Subcutaneous abdominal adipose tissue (tissue), 5 donors: ENCODE data around the gene CELA2A.
"Not testable (repeated sequence)": the region's sequence is repeated elsewhere in the genome, so short reads cannot be mapped to it uniquely, and the experiment has no call there.

Source experiments
- H3K27ac ChIP-seq: one replicate; pipeline ENCODE4 v1.7.0; 2013; ENCODE audit warnings: low read depth, mild to moderate bottlenecking, inconsistent platforms, low read length, moderate library complexity
- H3K27me3 ChIP-seq, 5 donors: one replicate each; pipeline ENCODE4 v1.7.0; 2013; ENCODE audit warnings: low read length in 5 of 5, inconsistent platforms in 1 of 5; ENCODE audit not compliant: control insufficient read depth in 5 of 5, insufficient read depth in 4 of 5
- H3K36me3 ChIP-seq, 5 donors: one replicate each; pipeline ENCODE4 v1.7.0; 2013; ENCODE audit warnings: low read length in 5 of 5; ENCODE audit not compliant: control insufficient read depth in 5 of 5, insufficient read depth in 5 of 5
- H3K4me1 ChIP-seq, 5 donors: one replicate each; pipeline ENCODE4 v1.7.0; 2013; ENCODE audit warnings: low read length in 5 of 5, mild to moderate bottlenecking in 3 of 5, moderate library complexity in 1 of 5; ENCODE audit not compliant: control insufficient read depth in 5 of 5, insufficient read depth in 5 of 5
- H3K4me3 ChIP-seq, 5 donors: one replicate each; pipeline ENCODE4 v1.7.0; 2013; ENCODE audit warnings: low read length in 5 of 5, low read depth in 1 of 5
- H3K9ac ChIP-seq, 5 donors: one replicate each; pipeline ENCODE4 v1.7.0; 2013; ENCODE audit warnings: low read length in 5 of 5, mild to moderate bottlenecking in 4 of 5, moderate library complexity in 3 of 5
- H3K9me3 ChIP-seq, 5 donors: one replicate each; pipeline ENCODE4 v1.7.0; 2013; ENCODE audit warnings: low read length in 5 of 5; ENCODE audit not compliant: control insufficient read depth in 5 of 5
- donor health status: healthy.
- donor health status: healthy.
- donor health status: healthy.
- donor health status: healthy.
- donor health status: healthy.

The CELA2A gene

DNA sequence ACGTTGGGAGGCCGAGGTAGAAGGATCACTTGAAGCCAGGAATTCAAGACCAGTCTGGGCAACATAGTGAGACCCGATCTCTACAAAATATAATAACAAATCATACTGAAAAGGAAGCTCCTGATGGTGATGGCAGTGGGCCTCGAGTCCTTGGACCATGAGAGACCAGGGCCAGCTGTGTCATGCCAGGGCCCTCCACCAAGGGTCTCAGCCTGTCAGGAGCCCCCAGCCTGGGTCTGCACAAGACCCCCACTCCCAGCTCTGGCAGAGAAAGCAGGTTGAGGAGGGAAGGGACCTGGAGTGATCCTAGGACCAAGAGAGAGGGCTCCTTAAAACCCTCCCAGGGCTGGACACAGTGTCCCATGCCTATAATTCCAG lies 25.0 kb upstream of the CELA2A start:
- Histone ChIP-seq H3K4me3 (no peak overlapping the region), H3K27me3 (no peaks in the 10 kb centered on the region), H3K36me3 (peaks cover 0 to 40% (median 20%) of the 10 kb centered on the region in 5 donors), H3K9ac (no peak overlapping the region), H3K27ac (no peak overlapping the region), H3K9me3 (no peaks in the 10 kb centered on the region), H3K4me1 (peaks cover 0 to 3% (median 2%) of the 10 kb centered on the region in 5 donors)

DNA sequence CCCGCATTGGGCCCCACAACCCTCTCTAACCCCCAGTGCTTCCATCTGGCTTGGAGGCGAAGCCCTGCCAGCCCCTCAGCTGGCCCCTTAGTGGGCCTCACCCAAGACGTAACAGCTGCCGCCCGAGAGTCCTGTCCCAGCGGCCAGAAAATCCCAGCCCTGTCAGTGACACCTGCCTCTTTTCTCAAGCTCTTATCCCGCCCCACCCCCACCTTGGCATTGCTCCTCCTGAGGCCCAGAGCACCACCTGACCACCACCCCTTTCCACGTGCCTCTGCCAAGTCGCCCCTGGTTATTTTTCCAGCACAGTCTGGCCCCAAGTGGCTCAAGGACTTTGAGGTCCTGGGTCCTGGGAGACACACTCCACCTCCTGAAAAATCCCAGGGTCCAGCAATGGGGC lies 24.2 kb upstream of the CELA2A start:
- no peak overlapping the region for H3K4me3 ChIP-seq
- no peaks in the 10 kb centered on the region for H3K9me3 ChIP-seq
- no peaks in the 10 kb centered on the region for H3K27me3 ChIP-seq
- H3K27ac ChIP-seq, result no peak overlapping the region
- peaks cover 0 to 3% (median 0%) of the 10 kb centered on the region in 5 donors for H3K4me1 ChIP-seq
- peaks cover 0 to 33% (median 15%) of the 10 kb centered on the region in 5 donors for H3K36me3 ChIP-seq
- H3K9ac ChIP-seq, result no peak overlapping the region

DNA sequence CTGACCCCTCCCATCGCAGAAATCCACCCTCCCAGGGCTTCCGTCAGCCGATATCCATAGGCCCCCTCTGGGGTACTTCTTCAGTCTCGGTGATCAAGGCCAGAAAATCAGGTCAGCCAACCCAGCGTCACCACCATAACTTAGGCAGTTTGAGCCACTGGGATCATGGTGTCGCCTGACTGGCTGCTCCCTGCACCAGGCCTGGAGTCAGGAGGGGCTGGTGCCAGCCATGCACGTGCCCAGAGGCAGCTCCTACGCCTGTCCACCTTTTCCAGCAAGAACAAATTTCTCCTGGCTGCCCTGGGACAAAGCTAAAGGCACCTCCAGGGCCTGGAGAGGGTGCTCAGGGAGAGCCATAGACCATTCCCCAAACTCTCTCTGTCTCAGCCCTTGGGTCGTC lies 23.1 kb upstream of the CELA2A start:
- Histone ChIP-seq H3K4me3 (no peak overlapping the region), H3K36me3 (peaks cover 0 to 21% (median 7%) of the 10 kb centered on the region in 5 donors), H3K9ac (no peak overlapping the region), H3K27me3 (no peaks in the 10 kb centered on the region), H3K4me1 (peaks cover 0 to 3% (median 0%) of the 10 kb centered on the region in 5 donors), H3K9me3 (no peaks in the 10 kb centered on the region), H3K27ac (no peak overlapping the region)

DNA sequence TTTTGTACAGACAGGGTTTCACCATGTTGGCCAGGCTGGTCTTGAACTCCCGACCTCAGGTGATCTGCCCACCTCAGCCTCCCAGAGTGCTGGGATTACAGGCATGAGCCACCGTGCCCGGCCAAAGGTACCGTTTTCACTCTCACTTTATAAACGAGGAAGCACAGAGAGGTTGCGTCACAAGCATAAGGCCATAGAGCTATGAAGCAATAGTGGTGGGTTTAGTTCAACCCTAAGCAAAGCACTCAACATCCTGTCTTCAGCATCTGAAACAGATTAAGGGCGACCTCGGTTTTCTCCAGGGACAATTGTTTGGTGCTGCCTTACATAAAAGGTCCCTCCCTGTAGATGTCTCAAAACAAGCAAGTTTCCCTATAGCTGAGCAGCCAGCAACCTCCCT lies 21.8 kb upstream of the CELA2A start:
- not testable (repeated sequence) for H3K4me3 ChIP-seq, H3K36me3 ChIP-seq, H3K4me1 ChIP-seq, H3K27me3 ChIP-seq, H3K27ac ChIP-seq, H3K9ac ChIP-seq, H3K9me3 ChIP-seq

DNA sequence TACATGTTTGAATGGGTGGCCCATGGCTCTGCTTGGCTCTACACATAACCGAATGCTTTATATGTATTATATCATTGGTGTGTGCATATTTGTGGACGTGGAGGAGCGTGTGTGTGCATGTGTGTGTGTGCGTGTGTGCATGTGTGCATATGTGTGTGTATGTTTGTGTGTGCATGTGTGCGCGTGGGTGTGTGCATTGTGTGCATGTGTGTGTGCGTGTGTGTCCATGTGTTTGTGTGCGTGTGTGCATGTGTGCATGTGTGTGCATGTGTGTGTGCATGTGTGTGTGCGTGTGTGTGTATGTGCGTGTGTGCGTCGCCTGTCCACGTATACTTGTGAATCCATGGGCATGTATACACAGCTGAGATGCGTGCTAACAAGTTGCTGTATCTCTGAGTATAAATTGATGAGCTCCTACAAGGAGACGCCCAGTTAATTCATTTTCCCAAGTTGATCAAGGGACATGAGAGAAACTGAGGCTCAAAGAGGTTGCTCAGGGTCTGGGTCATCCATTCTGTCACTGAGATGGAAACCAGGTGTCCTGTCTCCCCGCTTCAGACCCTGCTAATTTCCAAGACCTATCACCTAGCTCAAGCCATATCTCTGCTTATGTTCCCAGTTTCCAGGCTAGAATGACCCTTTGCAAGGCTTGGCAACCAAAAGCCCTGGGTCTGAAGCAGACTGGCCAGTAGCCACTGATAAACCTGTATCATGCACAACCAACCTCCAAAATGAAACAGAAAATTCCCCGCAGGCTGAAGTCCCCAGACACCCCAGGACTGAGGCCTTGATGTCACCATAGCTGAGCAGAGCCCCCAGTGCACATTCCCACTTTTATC lies 21.1 kb upstream of the CELA2A start:
- Histone ChIP-seq H3K27ac (no peak overlapping the region), H3K9ac (no peak overlapping the region), H3K36me3 (peaks cover 0 to 4% (median 3%) of the 10 kb centered on the region in 5 donors), H3K9me3 (no peaks in the 10 kb centered on the region), H3K4me3 (no peak overlapping the region), H3K4me1 (peaks cover 0 to 3% (median 0%) of the 10 kb centered on the region in 5 donors), H3K27me3 (no peaks in the 10 kb centered on the region)

DNA sequence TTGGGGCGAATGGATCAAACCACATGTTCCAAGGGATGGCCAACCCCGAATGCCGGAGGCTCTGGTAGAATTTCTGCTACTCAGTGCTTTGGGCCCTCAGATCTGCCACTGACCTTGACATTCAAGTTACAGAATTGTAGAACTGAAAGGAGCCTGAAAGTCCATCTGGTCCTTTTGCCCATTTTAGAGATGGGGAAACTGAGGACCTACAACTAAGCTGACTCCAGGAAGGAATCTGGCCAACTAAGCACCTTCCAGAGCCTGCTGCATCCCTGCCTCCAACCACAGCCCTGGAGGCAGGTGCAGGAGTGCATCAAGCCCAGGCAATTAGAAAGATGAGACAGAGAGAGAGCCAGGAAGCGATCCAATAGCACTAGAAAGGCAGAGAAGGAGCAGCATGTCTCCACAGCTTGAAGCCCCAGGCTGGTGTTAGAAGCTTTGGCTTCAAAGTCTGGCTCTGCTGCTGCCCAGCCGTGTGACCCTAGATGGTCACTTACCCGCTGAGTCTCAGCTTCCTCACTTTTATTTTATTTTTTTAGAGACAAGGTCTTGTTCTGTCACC lies 19.6 kb upstream of the CELA2A start:
- H3K4me3 ChIP-seq, result no peak overlapping the region
- no peaks in the 10 kb centered on the region for H3K36me3 ChIP-seq
- peaks cover 0 to under 1% (median 0%) of the 10 kb centered on the region in 5 donors for H3K27me3 ChIP-seq
- no peaks in the 10 kb centered on the region for H3K9me3 ChIP-seq
- H3K4me1 ChIP-seq, result peaks cover 0 to 3% (median 0%) of the 10 kb centered on the region in 5 donors
- no peak overlapping the region for H3K27ac ChIP-seq
- no peak overlapping the region for H3K9ac ChIP-seq

DNA sequence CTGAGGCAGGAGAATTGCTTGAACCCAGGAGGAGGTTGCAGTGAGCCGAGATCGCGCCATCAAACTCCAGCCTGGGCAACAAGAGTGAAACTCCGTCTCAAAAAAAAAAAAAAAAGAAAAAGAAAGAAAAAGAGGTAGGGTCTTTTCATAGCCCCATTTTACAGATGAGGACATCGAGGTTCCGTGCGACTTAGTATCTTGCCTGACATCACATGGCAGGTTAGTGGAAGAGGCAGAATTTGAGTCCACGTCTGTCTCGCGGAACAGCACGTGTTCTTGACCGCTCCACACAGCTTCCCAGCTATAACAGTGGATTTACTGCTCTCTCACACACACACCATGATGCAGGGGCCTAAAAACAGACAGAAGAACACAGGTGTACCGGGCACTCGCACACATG lies 17.2 kb upstream of the CELA2A start:
- Histone ChIP-seq H3K4me1 (peaks cover 0 to 2% (median 0%) of the 10 kb centered on the region in 5 donors), H3K4me3 (no peak overlapping the region), H3K27me3 (peaks cover 0 to 7% (median 0%) of the 10 kb centered on the region in 5 donors), H3K27ac (no peak overlapping the region), H3K36me3 (no peaks in the 10 kb centered on the region), H3K9me3 (no peaks in the 10 kb centered on the region), H3K9ac (no peak overlapping the region)

DNA sequence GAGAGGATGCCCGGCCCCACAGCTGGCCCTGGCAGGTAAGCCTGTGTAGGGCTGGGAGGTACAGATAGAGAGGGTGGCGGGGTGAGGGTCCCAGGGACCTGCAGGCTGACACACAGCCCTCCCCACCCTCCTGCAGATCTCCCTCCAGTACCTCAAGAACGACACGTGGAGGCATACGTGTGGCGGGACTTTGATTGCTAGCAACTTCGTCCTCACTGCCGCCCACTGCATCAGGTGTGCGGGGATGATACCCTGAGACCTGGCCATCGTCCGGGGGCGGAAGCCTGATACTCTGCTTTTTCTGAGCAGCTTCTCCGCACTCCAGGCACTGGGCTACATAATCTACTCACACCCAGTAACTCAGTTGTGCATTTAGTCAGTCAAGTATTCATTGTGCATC lies 16.2 kb upstream of the CELA2A start:
- Histone ChIP-seq H3K9ac (no peak overlapping the region), H3K4me1 (peaks cover 0 to under 1% (median 0%) of the 10 kb centered on the region in 5 donors), H3K9me3 (no peaks in the 10 kb centered on the region), H3K4me3 (no peak overlapping the region), H3K27me3 (peaks cover 0 to 7% (median 0%) of the 10 kb centered on the region in 5 donors), H3K27ac (no peak overlapping the region), H3K36me3 (no peaks in the 10 kb centered on the region)

DNA sequence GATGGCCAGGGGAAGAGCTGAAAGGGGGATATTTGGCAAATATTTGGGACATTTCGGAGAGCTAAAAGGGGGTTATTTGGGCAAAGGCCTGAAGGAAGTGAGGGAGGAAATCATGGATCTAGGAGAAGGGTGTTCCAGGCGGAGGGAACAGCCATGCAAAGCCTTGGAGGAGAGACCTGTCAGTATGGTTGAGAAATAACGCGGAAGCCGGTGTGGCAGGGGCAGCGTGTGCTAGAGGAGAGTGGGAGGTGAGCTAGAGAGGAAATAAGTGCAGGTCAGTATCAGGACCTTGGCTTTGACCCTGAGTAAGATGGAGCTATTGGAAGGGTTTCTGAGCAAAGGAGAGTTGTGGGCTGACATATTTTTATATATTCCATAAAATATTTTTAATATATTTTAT lies 15.3 kb upstream of the CELA2A start:
- Histone ChIP-seq H3K27ac (no peak overlapping the region), H3K4me3 (no peak overlapping the region), H3K36me3 (no peaks in the 10 kb centered on the region), H3K27me3 (peaks cover 0 to 7% (median 2%) of the 10 kb centered on the region in 5 donors), H3K9me3 (no peaks in the 10 kb centered on the region), H3K9ac (no peak overlapping the region), H3K4me1 (no peaks in the 10 kb centered on the region)

DNA sequence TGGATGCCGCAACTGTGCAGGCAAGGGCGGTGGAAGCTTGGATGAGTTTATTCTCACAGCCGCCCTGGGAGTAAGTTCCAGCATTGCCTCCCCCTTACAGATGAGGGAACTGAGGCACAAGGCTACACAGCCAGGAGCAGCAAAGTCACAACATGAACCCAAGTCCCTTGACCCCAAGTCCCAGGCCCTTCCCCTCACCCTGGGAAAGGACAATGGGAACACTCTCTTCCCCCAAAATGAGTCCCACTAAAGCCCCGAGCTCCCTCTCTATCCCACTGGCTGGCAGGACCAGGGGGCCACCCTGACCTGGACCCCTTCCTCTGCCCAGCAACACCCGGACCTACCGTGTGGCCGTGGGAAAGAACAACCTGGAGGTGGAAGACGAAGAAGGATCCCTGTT lies 14.4 kb upstream of the CELA2A start:
- H3K27me3 ChIP-seq, result peaks cover 1 to 9% (median 7%) of the 10 kb centered on the region in 5 donors

More for the DNA sequence above, 14.4 kb upstream of the CELA2A start:
- Histone ChIP-seq H3K9ac (no peak overlapping the region), H3K4me3 (no peak overlapping the region), H3K36me3 (no peaks in the 10 kb centered on the region), H3K9me3 (no peaks in the 10 kb centered on the region), H3K27ac (no peak overlapping the region), H3K4me1 (no peaks in the 10 kb centered on the region)
